ENCODE measurements around the gene ZNF248. TPM values are rescaled to one million over a fixed set of nuclear protein-coding genes. Genes with fewer than 3 reads are reported as not detected.

Gene ZNF248
- total RNA-seq, 1 donor from 2014 or later, result not detected

GRCh38 chr10:37734971-37735370 lies 122.4 kb downstream of the ZNF248 start:
- Mint-ChIP-seq H3K36me3 (peaks cover 2% of the 10 kb centered on the region), H3K27ac (no peak overlapping the region), H3K9me3 (peaks cover 30% of the 10 kb centered on the region), H3K4me1 (no peaks in the 10 kb centered on the region), H3K27me3 (ENCODE audit: insufficient read depth, low read depth) (peaks cover 5% of the 10 kb centered on the region), H3K4me3 (no peak overlapping the region)
- H3K4me2 ChIP-seq, result no peak overlapping the region
- no peaks in the 10 kb centered on the region for H4K20me1 ChIP-seq (ENCODE audit: low read depth)
- H3K4me1 ChIP-seq, result no peaks in the 10 kb centered on the region
- no peak overlapping the region for H3K27ac ChIP-seq
- H3K79me2 ChIP-seq (ENCODE audit: low read depth), result no peaks in the 10 kb centered on the region
- H3F3A ChIP-seq (ENCODE audit: low read depth), result no peaks in the 10 kb centered on the region
- no peak overlapping the region for H3K9ac ChIP-seq
- no peak for TF ChIP-seq CTCF (IDR thresholded peaks at IDR 0.05)
- TF ChIP-seq EZH2phosphoT487 (IDR thresholded peaks at IDR 0.05), result no peak
- no peak for TF ChIP-seq EZH2 (IDR thresholded peaks at IDR 0.05)
- no peaks in the 10 kb centered on the region for H3K27me3 ChIP-seq
- DNase-seq (ENCODE audit: low spot score), result no peak
- no peaks in the 10 kb centered on the region for H3K36me3 ChIP-seq
- H3K4me3 ChIP-seq, result no peak overlapping the region
- H3K9me3 ChIP-seq (ENCODE audit: low read depth), result no peaks in the 10 kb centered on the region
- no peak overlapping the region for H2AFZ ChIP-seq (replicated peaks)

Other genes with a start within 250 kb of the ZNF248 start
- 3.3 and 4.8 TPM in 2 replicates for gene ZNF25, start 119.0 kb upstream of the ZNF248 start, total RNA-seq (ENCODE audit: low replicate concordance)
- 46.8 and 65.5 TPM in 2 replicates for gene ZNF33A, start 153.1 kb upstream of the ZNF248 start, total RNA-seq (ENCODE audit: low replicate concordance)
- 8.8 and 19.9 TPM in 2 replicates for gene ZNF37A, start 236.7 kb upstream of the ZNF248 start, total RNA-seq (ENCODE audit: low replicate concordance)

All from neural progenitor cell (in vitro differentiated cells).